Prostate gland (tissue), 2 donors: Measurements from ENCODE around the gene GCNA.

Experiments used
- CTCF ChIP-seq, 4 experiments: fragments of 200-600 bp in 2 of 4; fragments of 450-650 bp in 2 of 4; sonication (generic) in 2 of 4; IDR thresholded peaks; 1 replicate in 3 of 4; 2 replicates in 1 of 4; pipeline ENCODE4 v1.5.1; 2016 to 2019; ENCODE audit warnings: antibody characterized with exemption in 4 of 4, mild to moderate bottlenecking in 2 of 4, moderate library complexity in 2 of 4
- POLR2A ChIP-seq: fragments of 450-650 bp; IDR thresholded peaks from one replicate; pipeline ENCODE4 v1.6.1; 2016; ENCODE audit warnings: antibody characterized with exemption, mild to moderate bottlenecking
- POLR2AphosphoS5 ChIP-seq: sonication (generic); formaldehyde crosslinking; IDR thresholded peaks from one replicate; pipeline ENCODE4 v1.6.1; 2017; ENCODE audit warnings: antibody characterized with exemption

GRCh38 chrX:71578253-71579135, at the start of gene GCNA:
- TF ChIP-seq CTCF (IDR thresholded peaks at IDR 0.05) (no peak), POLR2A (no peak), POLR2AphosphoS5 (no peak)
